C4-2B (cell line): ENCODE measurements around the gene CAMTA1.

ENCODE experiments used
- H3K27ac ChIP-seq: fragments of 450-650 bp; 2 replicates; pipeline ENCODE4 v1.5.1; 2017
- CTCF ChIP-seq: fragments of 450-650 bp; conservative IDR thresholded peaks from 2 replicates; pipeline ENCODE4 v1.5.1; 2017; ENCODE audit warnings: mild to moderate bottlenecking
- ZFX ChIP-seq: fragments of 450-650 bp; IDR thresholded peaks from 2 replicates; pipeline ENCODE4 v1.6.1; 2017

The CAMTA1 gene

GRCh38 chr1:7491109-7491817, 706.0 kb downstream of the CAMTA1 start:
- H3K27ac ChIP-seq = no peak overlapping the region
- no peak for TF ChIP-seq ZFX
- no peak for TF ChIP-seq CTCF

GRCh38 chr1:7491818-7492173, 706.5 kb downstream of the CAMTA1 start:
- H3K27ac ChIP-seq = no peak overlapping the region
- TF ChIP-seq ZFX (no peak), CTCF (no peak)

- H3K27ac ChIP-seq = no peak overlapping the region
- TF ChIP-seq ZFX (no peak), CTCF (no peak)
Observed at GRCh38 chr1:7493711-7494454, 708.6 kb downstream of the CAMTA1 start.

- TF ChIP-seq CTCF (no peak), ZFX (no peak)
- no peak overlapping the region for H3K27ac ChIP-seq
Observed at GRCh38 chr1:7495962-7496361, 710.7 kb downstream of the CAMTA1 start.

GRCh38 chr1:7497107-7497637, 711.9 kb downstream of the CAMTA1 start:
- TF ChIP-seq ZFX = no peak
- no peak for TF ChIP-seq CTCF
- H3K27ac ChIP-seq = no peak overlapping the region

GRCh38 chr1:7500381-7501083, 715.3 kb downstream of the CAMTA1 start:
- TF ChIP-seq ZFX = no peak
- no peak for TF ChIP-seq CTCF
- H3K27ac ChIP-seq = no peak overlapping the region

- H3K27ac ChIP-seq = no peak overlapping the region
- TF ChIP-seq ZFX (no peak), CTCF (no peak)
Observed at GRCh38 chr1:7501084-7501491, 715.8 kb downstream of the CAMTA1 start.
